Mucosa of stomach (tissue), 1 donor: Measurements from ENCODE around the gene TMEM255B.

Experiments used
- H3K27me3 ChIP-seq: one replicate; pipeline ENCODE4 v1.7.0; 2013; ENCODE audit warnings: mild to moderate bottlenecking, low read length; ENCODE audit not compliant: control insufficient read depth, insufficient read depth
- H3K36me3 ChIP-seq: one replicate; pipeline ENCODE4 v1.7.0; 2013; ENCODE audit warnings: low read length; ENCODE audit not compliant: control insufficient read depth, insufficient read depth
- H3K4me1 ChIP-seq: one replicate; pipeline ENCODE4 v1.7.0; 2013; ENCODE audit warnings: mild to moderate bottlenecking, low read length; ENCODE audit not compliant: control insufficient read depth, insufficient read depth
- H3K4me3 ChIP-seq: one replicate; pipeline ENCODE4 v1.7.0; 2013; ENCODE audit warnings: low read length
- H3K9ac ChIP-seq: one replicate; pipeline ENCODE4 v1.7.0; 2013; ENCODE audit warnings: mild to moderate bottlenecking, low read length, moderate library complexity
- H3K9me3 ChIP-seq: one replicate; pipeline ENCODE4 v1.7.0; 2013; ENCODE audit warnings: mild to moderate bottlenecking, low read length, moderate library complexity; ENCODE audit not compliant: control insufficient read depth
- donor health status: Pancreatic carcinoma.

The TMEM255B gene

GRCh38 chr13:113798200-113798811 is 39.3 kb downstream of the TMEM255B start:
- Histone ChIP-seq H3K36me3 (no peaks in the 10 kb centered on the region), H3K4me1 (no peaks in the 10 kb centered on the region), H3K9ac (no peak overlapping the region), H3K27me3 (no peaks in the 10 kb centered on the region), H3K9me3 (no peaks in the 10 kb centered on the region), H3K4me3 (no peak overlapping the region)

- Histone ChIP-seq H3K4me3 (no peak overlapping the region), H3K4me1 (no peaks in the 10 kb centered on the region), H3K9ac (no peak overlapping the region), H3K36me3 (no peaks in the 10 kb centered on the region), H3K27me3 (no peaks in the 10 kb centered on the region), H3K9me3 (no peaks in the 10 kb centered on the region)
These were observed 41.5 kb downstream of the TMEM255B start for GRCh38 chr13:113800576-113800926.

GRCh38 chr13:113801289-113801961 is 42.4 kb downstream of the TMEM255B start:
- Histone ChIP-seq H3K9ac (no peak overlapping the region), H3K27me3 (no peaks in the 10 kb centered on the region), H3K4me3 (no peak overlapping the region), H3K9me3 (no peaks in the 10 kb centered on the region), H3K4me1 (no peaks in the 10 kb centered on the region), H3K36me3 (no peaks in the 10 kb centered on the region)

- Histone ChIP-seq H3K9ac (no peak overlapping the region), H3K4me1 (no peaks in the 10 kb centered on the region)
These were observed 43.1 kb downstream of the TMEM255B start for GRCh38 chr13:113802090-113802531.

GRCh38 chr13:113802761-113803160 is 43.7 kb downstream of the TMEM255B start:
- Histone ChIP-seq H3K9me3 (no peaks in the 10 kb centered on the region), H3K4me3 (no peak overlapping the region), H3K36me3 (no peaks in the 10 kb centered on the region), H3K9ac (no peak overlapping the region), H3K27me3 (no peaks in the 10 kb centered on the region), H3K4me1 (no peaks in the 10 kb centered on the region)

More at GRCh38 chr13:113802090-113802531, 43.1 kb downstream of the TMEM255B start:
- no peaks in the 10 kb centered on the region for H3K36me3 ChIP-seq
- H3K9me3 ChIP-seq, result no peaks in the 10 kb centered on the region
- no peak overlapping the region for H3K4me3 ChIP-seq
- H3K27me3 ChIP-seq, result no peaks in the 10 kb centered on the region

- Histone ChIP-seq H3K27me3 (no peaks in the 10 kb centered on the region), H3K9me3 (no peaks in the 10 kb centered on the region), H3K4me3 (no peak overlapping the region), H3K36me3 (no peaks in the 10 kb centered on the region), H3K9ac (no peak overlapping the region), H3K4me1 (no peaks in the 10 kb centered on the region)
These were observed 44.5 kb downstream of the TMEM255B start for GRCh38 chr13:113803409-113804016.

- no peaks in the 10 kb centered on the region for H3K36me3 ChIP-seq
These were observed 45.1 kb downstream of the TMEM255B start for GRCh38 chr13:113804017-113804702.

GRCh38 chr13:113804703-113805430 is 45.8 kb downstream of the TMEM255B start:
- Histone ChIP-seq H3K4me3 (no peak overlapping the region), H3K9me3 (no peaks in the 10 kb centered on the region)

More at GRCh38 chr13:113804017-113804702, 45.1 kb downstream of the TMEM255B start:
- Histone ChIP-seq H3K9ac (no peak overlapping the region), H3K9me3 (no peaks in the 10 kb centered on the region), H3K27me3 (no peaks in the 10 kb centered on the region), H3K4me1 (no peaks in the 10 kb centered on the region), H3K4me3 (no peak overlapping the region)

GRCh38 chr13:113805431-113806103 is 46.5 kb downstream of the TMEM255B start:
- Histone ChIP-seq H3K4me3 (no peak overlapping the region), H3K9me3 (no peaks in the 10 kb centered on the region), H3K4me1 (no peaks in the 10 kb centered on the region), H3K27me3 (no peaks in the 10 kb centered on the region), H3K36me3 (no peaks in the 10 kb centered on the region), H3K9ac (no peak overlapping the region)

More at GRCh38 chr13:113804703-113805430, 45.8 kb downstream of the TMEM255B start:
- H3K9ac ChIP-seq, result no peak overlapping the region
- H3K36me3 ChIP-seq, result no peaks in the 10 kb centered on the region
- H3K4me1 ChIP-seq, result no peaks in the 10 kb centered on the region
- H3K27me3 ChIP-seq, result no peaks in the 10 kb centered on the region

- H3K9me3 ChIP-seq, result no peaks in the 10 kb centered on the region
- H3K4me3 ChIP-seq, result no peak overlapping the region
- no peaks in the 10 kb centered on the region for H3K36me3 ChIP-seq
- H3K27me3 ChIP-seq, result no peaks in the 10 kb centered on the region
- H3K4me1 ChIP-seq, result no peaks in the 10 kb centered on the region
- no peak overlapping the region for H3K9ac ChIP-seq
These were observed 47.1 kb downstream of the TMEM255B start for GRCh38 chr13:113806104-113806471.

GRCh38 chr13:113806526-113806925 is 47.5 kb downstream of the TMEM255B start:
- Histone ChIP-seq H3K4me3 (no peak overlapping the region), H3K36me3 (no peaks in the 10 kb centered on the region), H3K4me1 (no peaks in the 10 kb centered on the region), H3K27me3 (no peaks in the 10 kb centered on the region), H3K9me3 (no peaks in the 10 kb centered on the region), H3K9ac (no peak overlapping the region)
